HepG2 (cell line): ENCODE data around the gene HMCN2. TPM values are rescaled to one million over a fixed set of nuclear protein-coding genes. Genes with fewer than 3 reads are reported as not detected.

Experiments
- CEBPB ChIP-seq: IDR thresholded peaks from 2 replicates; pipeline ENCODE4 v1.6.1; 2011; ENCODE audit warnings: low read depth, low read length, improper control_type of control experiment, borderline replicate concordance
- EEA1 ChIP-seq: sonication (generic); formaldehyde crosslinking; IDR thresholded peaks from 2 replicates; pipeline ENCODE4 v1.5.1; 2020; ENCODE audit warnings: mild to moderate bottlenecking, missing genetic modification reagents, borderline replicate concordance
- GFI1 ChIP-seq: sonication (generic); formaldehyde crosslinking; IDR thresholded peaks from 2 replicates; pipeline ENCODE4 v1.5.0; 2020; ENCODE audit warnings: missing genetic modification reagents, mild to moderate bottlenecking, borderline replicate concordance
- GPN1 ChIP-seq: sonication (generic); formaldehyde crosslinking; IDR thresholded peaks from 2 replicates; pipeline ENCODE4 v1.5.1; 2020; ENCODE audit warnings: missing genetic modification reagents, borderline replicate concordance
- KLF11 ChIP-seq: IDR thresholded peaks from 2 replicates; pipeline ENCODE4 v1.6.1; 2016; ENCODE audit warnings: missing compliant biosample characterization
- MED1 ChIP-seq: sonication (generic); formaldehyde crosslinking; IDR thresholded peaks from 2 replicates; pipeline ENCODE4 v1.4.0; 2020; ENCODE audit warnings: missing genetic modification reagents
- MED13 ChIP-seq: sonication (generic); formaldehyde crosslinking; IDR thresholded peaks from 2 replicates; pipeline ENCODE4 v1.5.0; 2020; ENCODE audit warnings: missing genetic modification reagents
- PBX3 ChIP-seq: sonication (generic); formaldehyde crosslinking; IDR thresholded peaks from 2 replicates; pipeline ENCODE4 v1.8.1; 2023; ENCODE audit warnings: missing genetic modification reagents, inconsistent platforms, borderline replicate concordance
- SCMH1 ChIP-seq: sonication (generic); formaldehyde crosslinking; IDR thresholded peaks from 2 replicates; pipeline ENCODE4 v1.9.0; 2021; ENCODE audit warnings: missing genetic modification reagents, mild to moderate bottlenecking, borderline replicate concordance
- SOX6 ChIP-seq, 2 experiments: fragments of 450-650 bp in 1 of 2; sonication (generic) in 1 of 2; formaldehyde crosslinking in 1 of 2; IDR thresholded peaks; 2 replicates each; pipeline versions ENCODE4 v1.4.0 to v1.6.1; 2017 to 2020; ENCODE audit warnings: antibody characterized with exemption in 1 of 2, mild to moderate bottlenecking in 1 of 2, missing genetic modification reagents in 1 of 2
- TARDBP ChIP-seq: sonication (generic); formaldehyde crosslinking; IDR thresholded peaks from 2 replicates; pipeline ENCODE4 v1.8.0; 2022; ENCODE audit warnings: mild to moderate bottlenecking, missing genetic modification reagents
- TFDP1 ChIP-seq: IDR thresholded peaks from 2 replicates; pipeline ENCODE4 v1.6.1; 2016; ENCODE audit warnings: missing compliant biosample characterization, missing genetic modification reagents, borderline replicate concordance
- ZC3H4 ChIP-seq: sonication (generic); formaldehyde crosslinking; IDR thresholded peaks from 2 replicates; pipeline ENCODE4 v1.4.0; 2020; ENCODE audit warnings: missing genetic modification reagents, borderline replicate concordance
- ZNF451 ChIP-seq: sonication (generic); formaldehyde crosslinking; IDR thresholded peaks from 2 replicates; pipeline ENCODE4 v1.5.0; 2020; ENCODE audit warnings: mild to moderate bottlenecking, missing genetic modification reagents
- ZNF660 ChIP-seq: sonication (generic); formaldehyde crosslinking; IDR thresholded peaks from 2 replicates; pipeline ENCODE4 v1.5.1; 2020; ENCODE audit warnings: mild to moderate bottlenecking, low read depth, missing genetic modification reagents, borderline replicate concordance
- ZSCAN29 ChIP-seq: sonication (generic); formaldehyde crosslinking; conservative IDR thresholded peaks from 2 replicates; pipeline ENCODE4 v1.4.0; 2020; ENCODE audit warnings: mild to moderate bottlenecking, missing genetic modification reagents
- polyA plus RNA-seq, 8 experiments: library from polyadenylated mRNA; depleted of rRNA in 3 of 8; stranded (reverse) in 7 of 8; unstranded in 1 of 8; fragments of >200 nt; fragmentation: Illumina TruSeq in 4 of 8; extraction: Trizol in 4 of 8; gene quantifications; 2 replicates each; pipeline versions ENCODE4 v1.2.1 to v1.2.3, GENCODE V29; 2011 to 2016; ENCODE audit warnings: low read depth in 4 of 8, missing spikeins in 1 of 8, mixed read lengths in 1 of 8; ENCODE audit not compliant: insufficient read depth in 1 of 8
- total RNA-seq, 5 experiments: library from RNA; depleted of rRNA; stranded (reverse); fragments of >200 nt; fragmentation: Illumina TruSeq; extraction: Trizol; gene quantifications; 2 replicates each; pipeline ENCODE4 v1.2.3, GENCODE V29; 2016; ENCODE audit warnings: low read depth in 1 of 5
- TF ChIP-seq, protein P1 (sequence below): sonication (generic); formaldehyde crosslinking; IDR thresholded peaks from 2 replicates; pipeline ENCODE4 v1.4.0; 2020; ENCODE audit warnings: low read depth, mild to moderate bottlenecking, missing genetic modification reagents
- TF ChIP-seq, protein P2 (sequence below): IDR thresholded peaks from 2 replicates; pipeline ENCODE4 v1.4.0; 2020; ENCODE audit warnings: mild to moderate bottlenecking, missing genetic modification reagents
- TF ChIP-seq, protein P3 (sequence below): conservative IDR thresholded peaks from 2 replicates; pipeline ENCODE4 v1.6.1; 2018; ENCODE audit warnings: missing genetic modification reagents

Gene HMCN2
- total and polyA plus RNA-seq, 2 of the 13 experiments (the other 11 are each of a cell fraction or from before 2014, with no cell fraction given), result 0.09 TPM; not detected in 1

- peak; percentile 60; the same call in 1 of the 2 replicates for TF ChIP-seq TARDBP
- no peak for TF ChIP-seq ZNF451 (CRISPR knock-in tag)
- TF ChIP-seq KLF11 (CRISPR knock-in tag), result no peak
- no peak for TF ChIP-seq CEBPB
- no peak for TF ChIP-seq EEA1
- TF ChIP-seq SOX6 (IDR thresholded peaks at IDR 0.05), result no peak
- peak; percentile 17; the same call in 1 of the 2 replicates for TF ChIP-seq SOX6 (CRISPR knock-in tag; IDR thresholded peaks at IDR 0.05)
- TF ChIP-seq, protein P1, sequence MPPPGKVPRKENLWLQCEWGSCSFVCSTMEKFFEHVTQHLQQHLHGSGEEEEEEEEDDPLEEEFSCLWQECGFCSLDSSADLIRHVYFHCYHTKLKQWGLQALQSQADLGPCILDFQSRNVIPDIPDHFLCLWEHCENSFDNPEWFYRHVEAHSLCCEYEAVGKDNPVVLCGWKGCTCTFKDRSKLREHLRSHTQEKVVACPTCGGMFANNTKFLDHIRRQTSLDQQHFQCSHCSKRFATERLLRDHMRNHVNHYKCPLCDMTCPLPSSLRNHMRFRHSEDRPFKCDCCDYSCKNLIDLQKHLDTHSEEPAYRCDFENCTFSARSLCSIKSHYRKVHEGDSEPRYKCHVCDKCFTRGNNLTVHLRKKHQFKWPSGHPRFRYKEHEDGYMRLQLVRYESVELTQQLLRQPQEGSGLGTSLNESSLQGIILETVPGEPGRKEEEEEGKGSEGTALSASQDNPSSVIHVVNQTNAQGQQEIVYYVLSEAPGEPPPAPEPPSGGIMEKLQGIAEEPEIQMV (CRISPR knock-in tag), result no peak
- no peak for TF ChIP-seq ZSCAN29 (CRISPR knock-in tag)
- no peak for TF ChIP-seq GFI1
- no peak for TF ChIP-seq ZC3H4 (CRISPR knock-in tag)
- no peak for TF ChIP-seq PBX3 (CRISPR knock-in tag)
- TF ChIP-seq, protein P2, sequence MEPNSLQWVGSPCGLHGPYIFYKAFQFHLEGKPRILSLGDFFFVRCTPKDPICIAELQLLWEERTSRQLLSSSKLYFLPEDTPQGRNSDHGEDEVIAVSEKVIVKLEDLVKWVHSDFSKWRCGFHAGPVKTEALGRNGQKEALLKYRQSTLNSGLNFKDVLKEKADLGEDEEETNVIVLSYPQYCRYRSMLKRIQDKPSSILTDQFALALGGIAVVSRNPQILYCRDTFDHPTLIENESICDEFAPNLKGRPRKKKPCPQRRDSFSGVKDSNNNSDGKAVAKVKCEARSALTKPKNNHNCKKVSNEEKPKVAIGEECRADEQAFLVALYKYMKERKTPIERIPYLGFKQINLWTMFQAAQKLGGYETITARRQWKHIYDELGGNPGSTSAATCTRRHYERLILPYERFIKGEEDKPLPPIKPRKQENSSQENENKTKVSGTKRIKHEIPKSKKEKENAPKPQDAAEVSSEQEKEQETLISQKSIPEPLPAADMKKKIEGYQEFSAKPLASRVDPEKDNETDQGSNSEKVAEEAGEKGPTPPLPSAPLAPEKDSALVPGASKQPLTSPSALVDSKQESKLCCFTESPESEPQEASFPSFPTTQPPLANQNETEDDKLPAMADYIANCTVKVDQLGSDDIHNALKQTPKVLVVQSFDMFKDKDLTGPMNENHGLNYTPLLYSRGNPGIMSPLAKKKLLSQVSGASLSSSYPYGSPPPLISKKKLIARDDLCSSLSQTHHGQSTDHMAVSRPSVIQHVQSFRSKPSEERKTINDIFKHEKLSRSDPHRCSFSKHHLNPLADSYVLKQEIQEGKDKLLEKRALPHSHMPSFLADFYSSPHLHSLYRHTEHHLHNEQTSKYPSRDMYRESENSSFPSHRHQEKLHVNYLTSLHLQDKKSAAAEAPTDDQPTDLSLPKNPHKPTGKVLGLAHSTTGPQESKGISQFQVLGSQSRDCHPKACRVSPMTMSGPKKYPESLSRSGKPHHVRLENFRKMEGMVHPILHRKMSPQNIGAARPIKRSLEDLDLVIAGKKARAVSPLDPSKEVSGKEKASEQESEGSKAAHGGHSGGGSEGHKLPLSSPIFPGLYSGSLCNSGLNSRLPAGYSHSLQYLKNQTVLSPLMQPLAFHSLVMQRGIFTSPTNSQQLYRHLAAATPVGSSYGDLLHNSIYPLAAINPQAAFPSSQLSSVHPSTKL, result peak; percentile 23; the same call in 1 of the 2 replicates
- TF ChIP-seq GPN1 (CRISPR knock-in tag), result no peak
- no peak for TF ChIP-seq SCMH1 (CRISPR knock-in tag)
- peak; percentile 8; the same call in 1 of the 2 replicates for TF ChIP-seq TFDP1 (CRISPR knock-in tag)
- TF ChIP-seq, protein P3, sequence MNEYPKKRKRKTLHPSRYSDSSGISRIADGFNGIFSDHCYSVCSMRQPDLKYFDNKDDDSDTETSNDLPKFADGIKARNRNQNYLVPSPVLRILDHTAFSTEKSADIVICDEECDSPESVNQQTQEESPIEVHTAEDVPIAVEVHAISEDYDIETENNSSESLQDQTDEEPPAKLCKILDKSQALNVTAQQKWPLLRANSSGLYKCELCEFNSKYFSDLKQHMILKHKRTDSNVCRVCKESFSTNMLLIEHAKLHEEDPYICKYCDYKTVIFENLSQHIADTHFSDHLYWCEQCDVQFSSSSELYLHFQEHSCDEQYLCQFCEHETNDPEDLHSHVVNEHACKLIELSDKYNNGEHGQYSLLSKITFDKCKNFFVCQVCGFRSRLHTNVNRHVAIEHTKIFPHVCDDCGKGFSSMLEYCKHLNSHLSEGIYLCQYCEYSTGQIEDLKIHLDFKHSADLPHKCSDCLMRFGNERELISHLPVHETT (CRISPR knock-in tag), result no peak
- TF ChIP-seq MED1 (CRISPR knock-in tag), result no peak
- no peak for TF ChIP-seq ZNF660 (CRISPR knock-in tag)
- no peak for TF ChIP-seq MED13 (CRISPR knock-in tag)
Observed at GRCh38 chr9:130243015-130243881, 22.3 kb upstream of the HMCN2 start (continued).
